WERI-Rb-1 (cell line): Measurements from ENCODE around the gene MAGIX.
"Not testable (repeated sequence)": the region's sequence is repeated elsewhere in the genome, so short reads cannot be mapped to it uniquely, and the experiment has no call there.

Experiments
- DNase-seq: peaks from one replicate; pipeline ENCODE4 v3.0.0-alpha.2; 2020
- H3K27ac ChIP-seq: fragments of 250-450 bp; sonication (Bioruptor Pico); 2 replicates; pipeline ENCODE4 v1.5.1; 2020; ENCODE audit warnings: mild to moderate bottlenecking, moderate library complexity
- H3K27me3 ChIP-seq: fragments of 250-450 bp; sonication (Bioruptor Pico); 2 replicates; pipeline ENCODE4 v1.5.1; 2021; ENCODE audit warnings: mild to moderate bottlenecking, low read depth, moderate library complexity; ENCODE audit not compliant: insufficient read depth, severe bottlenecking
- H3K36me3 ChIP-seq: fragments of 250-450 bp; sonication (Bioruptor Pico); 2 replicates; pipeline ENCODE4 v1.5.1; 2020; ENCODE audit warnings: mild to moderate bottlenecking, moderate library complexity
- H3K4me3 ChIP-seq: 2 replicates; pipeline ENCODE4 v1.5.1; 2011; ENCODE audit warnings: low read depth, mild to moderate bottlenecking, control low read depth, low read length
- H3K9me3 ChIP-seq: fragments of 250-450 bp; sonication (Bioruptor Pico); 2 replicates; pipeline ENCODE4 v1.5.1; 2021; ENCODE audit warnings: mild to moderate bottlenecking, moderate library complexity; ENCODE audit not compliant: severe bottlenecking
- CTCF ChIP-seq: IDR thresholded peaks from 2 replicates; pipeline ENCODE4 v1.5.1; 2011; ENCODE audit warnings: low read depth, mild to moderate bottlenecking, control low read depth, inconsistent platforms, low read length

Gene MAGIX

GRCh38 chrX:49172280-49172780 lies 9.8 kb downstream of the MAGIX start:
- H3K9me3 ChIP-seq = no peaks in the 10 kb centered on the region
- H3K27ac ChIP-seq = peak overlapping the region; percentile 59
- TF ChIP-seq CTCF = no peak
- H3K27me3 ChIP-seq = peaks cover 12% of the 10 kb centered on the region
- peaks cover 4% of the 10 kb centered on the region for H3K36me3 ChIP-seq
- peak overlapping the region; percentile 48 for H3K4me3 ChIP-seq
- DNase-seq = no peak

GRCh38 chrX:49173544-49173943 lies 11.0 kb downstream of the MAGIX start:
- peaks cover 12% of the 10 kb centered on the region for H3K27me3 ChIP-seq
- DNase-seq = not testable (repeated sequence)

DNA sequence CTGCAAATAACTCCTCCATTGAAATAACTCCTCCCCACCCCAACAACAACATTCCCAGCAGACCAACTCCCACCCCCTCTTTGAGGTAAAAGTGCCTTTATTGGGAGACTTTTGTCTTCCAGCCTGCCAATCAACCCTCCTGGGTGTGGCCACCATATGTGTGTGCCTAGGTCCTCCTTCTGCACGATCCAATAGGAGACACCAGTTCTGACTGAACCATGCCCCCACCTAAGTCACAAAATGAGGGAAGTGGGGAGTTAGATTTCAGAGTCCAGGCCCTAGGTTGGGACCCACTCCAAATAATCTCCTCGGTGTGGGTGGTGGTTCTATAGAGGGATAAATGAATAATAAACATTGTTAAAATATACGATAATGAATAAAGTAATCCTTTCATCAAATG lies 12.2 kb downstream of the MAGIX start:
- peaks cover 7% of the 10 kb centered on the region for H3K36me3 ChIP-seq
- H3K27ac ChIP-seq = no peak overlapping the region

More at GRCh38 chrX:49173544-49173943, 11.0 kb downstream of the MAGIX start:
- not testable (repeated sequence) for H3K27ac ChIP-seq, H3K36me3 ChIP-seq, H3K4me3 ChIP-seq, H3K9me3 ChIP-seq

GRCh38 chrX:49175435-49176274 lies 13.1 kb downstream of the MAGIX start:
- no peak overlapping the region for H3K27ac ChIP-seq
- no peaks in the 10 kb centered on the region for H3K9me3 ChIP-seq
- DNase-seq = no peak
- H3K27me3 ChIP-seq = peaks cover 12% of the 10 kb centered on the region
- no peak overlapping the region for H3K4me3 ChIP-seq
- TF ChIP-seq CTCF = no peak
- peaks cover 7% of the 10 kb centered on the region for H3K36me3 ChIP-seq

More for the DNA sequence above, 12.2 kb downstream of the MAGIX start:
- Histone ChIP-seq H3K4me3 (no peak overlapping the region), H3K9me3 (no peaks in the 10 kb centered on the region), H3K27me3 (peaks cover 12% of the 10 kb centered on the region)
- no peak for TF ChIP-seq CTCF
- no peak for DNase-seq

- Histone ChIP-seq H3K9me3 (no peaks in the 10 kb centered on the region), H3K4me3 (no peak overlapping the region), H3K27me3 (peaks cover 12% of the 10 kb centered on the region), H3K27ac (peak overlapping the region; percentile 77), H3K36me3 (peaks cover 7% of the 10 kb centered on the region)
- peak; percentile 67 for DNase-seq
- TF ChIP-seq CTCF = no peak
Measured at GRCh38 chrX:49176421-49177326, 14.1 kb downstream of the MAGIX start.

DNA sequence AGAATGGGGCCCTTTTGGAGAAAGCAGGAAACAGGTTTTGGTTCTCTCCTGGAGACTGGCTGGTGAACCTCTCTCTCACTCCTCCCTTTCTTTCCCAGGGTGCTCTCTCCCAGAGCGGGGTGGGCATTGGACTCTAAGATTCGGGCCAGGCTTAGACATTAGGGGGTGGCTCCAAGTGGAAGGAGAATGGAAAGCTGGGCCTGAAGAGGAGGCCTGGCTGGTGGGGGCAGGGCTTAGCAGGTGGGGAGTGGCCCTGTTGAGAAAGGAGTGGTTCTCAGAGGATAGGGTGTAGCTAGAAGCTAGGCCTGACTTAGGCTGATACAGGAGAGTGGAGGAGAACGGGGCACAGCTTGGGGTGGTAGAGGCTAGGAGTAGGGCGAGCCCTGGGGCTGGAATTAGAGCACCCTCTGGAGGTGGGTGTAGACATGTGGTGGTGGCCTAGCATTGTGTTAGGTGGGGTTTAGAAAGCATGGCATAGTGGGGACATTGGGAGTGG lies 14.8 kb downstream of the MAGIX start:
- no peaks in the 10 kb centered on the region for H3K9me3 ChIP-seq
- H3K4me3 ChIP-seq = no peak overlapping the region
- peaks cover 7% of the 10 kb centered on the region for H3K36me3 ChIP-seq
- no peak for TF ChIP-seq CTCF
- H3K27me3 ChIP-seq = peaks cover 10% of the 10 kb centered on the region
- peak overlapping the region; percentile 77 for H3K27ac ChIP-seq
- peak; percentile 45 for DNase-seq
